ENCODE results near the gene TECTB.

TECTB gene

DNA sequence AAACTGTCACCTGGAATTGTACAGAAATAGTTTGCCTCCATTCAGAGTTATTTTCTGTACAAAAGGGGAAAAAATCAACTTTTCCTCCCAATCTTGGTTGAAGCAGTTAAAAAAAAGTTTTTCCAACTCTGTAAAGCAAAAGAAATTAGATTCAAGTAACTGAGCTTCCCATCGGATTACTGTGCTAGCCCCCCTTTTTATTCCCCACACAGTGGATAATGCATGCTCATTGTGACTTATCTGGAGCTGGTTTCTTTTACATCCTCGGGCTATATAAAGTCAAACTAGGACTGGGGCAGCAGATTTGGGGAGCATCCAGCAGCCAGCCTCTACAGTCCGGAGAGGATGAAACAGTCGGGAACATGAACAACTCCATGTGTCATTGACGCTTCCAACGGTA is at the start of gene TECTB:
Gene TECTB, plus strand, starts transcription at position 301 of the 400 bp plus-strand sequence. CDS start 335 bp downstream, outside the sequence.
- no peak for DNase-seq (ENCODE audit: low spot score)
- TF ChIP-seq, protein P1, sequence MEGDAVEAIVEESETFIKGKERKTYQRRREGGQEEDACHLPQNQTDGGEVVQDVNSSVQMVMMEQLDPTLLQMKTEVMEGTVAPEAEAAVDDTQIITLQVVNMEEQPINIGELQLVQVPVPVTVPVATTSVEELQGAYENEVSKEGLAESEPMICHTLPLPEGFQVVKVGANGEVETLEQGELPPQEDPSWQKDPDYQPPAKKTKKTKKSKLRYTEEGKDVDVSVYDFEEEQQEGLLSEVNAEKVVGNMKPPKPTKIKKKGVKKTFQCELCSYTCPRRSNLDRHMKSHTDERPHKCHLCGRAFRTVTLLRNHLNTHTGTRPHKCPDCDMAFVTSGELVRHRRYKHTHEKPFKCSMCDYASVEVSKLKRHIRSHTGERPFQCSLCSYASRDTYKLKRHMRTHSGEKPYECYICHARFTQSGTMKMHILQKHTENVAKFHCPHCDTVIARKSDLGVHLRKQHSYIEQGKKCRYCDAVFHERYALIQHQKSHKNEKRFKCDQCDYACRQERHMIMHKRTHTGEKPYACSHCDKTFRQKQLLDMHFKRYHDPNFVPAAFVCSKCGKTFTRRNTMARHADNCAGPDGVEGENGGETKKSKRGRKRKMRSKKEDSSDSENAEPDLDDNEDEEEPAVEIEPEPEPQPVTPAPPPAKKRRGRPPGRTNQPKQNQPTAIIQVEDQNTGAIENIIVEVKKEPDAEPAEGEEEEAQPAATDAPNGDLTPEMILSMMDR (IDR thresholded peaks at IDR 0.05; ENCODE audit: extremely low read depth, missing control alignments), result no peak

- DNase-seq (ENCODE audit: low spot score), result no peak
- TF ChIP-seq, protein P1 (IDR thresholded peaks at IDR 0.05; ENCODE audit: extremely low read depth, missing control alignments), result no peak
Measured at GRCh38 chr10:112235141-112235540, 48.1 kb upstream of the TECTB start.

DNA sequence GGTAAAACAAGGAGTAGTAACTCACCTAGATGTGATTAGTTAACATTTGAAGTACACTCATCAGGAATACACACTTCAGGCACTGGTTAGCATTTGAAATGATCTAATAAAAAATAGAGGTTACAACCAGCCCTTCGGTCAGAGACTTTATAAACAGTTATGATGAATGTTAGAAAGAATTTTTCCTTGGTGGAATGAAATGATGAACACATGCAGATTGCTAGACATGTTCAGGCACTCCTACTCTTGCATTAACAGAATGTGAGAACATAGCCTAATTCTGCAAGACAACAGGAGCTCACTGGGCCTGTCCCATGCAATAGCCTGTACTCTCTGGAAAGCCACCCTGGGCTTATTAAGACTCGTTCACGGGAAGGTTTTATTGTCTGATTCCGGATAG is 47.3 kb upstream of the TECTB start:
- TF ChIP-seq, protein P1 (IDR thresholded peaks at IDR 0.05; ENCODE audit: extremely low read depth, missing control alignments), result no peak
- DNase-seq (ENCODE audit: low spot score), result no peak

DNA sequence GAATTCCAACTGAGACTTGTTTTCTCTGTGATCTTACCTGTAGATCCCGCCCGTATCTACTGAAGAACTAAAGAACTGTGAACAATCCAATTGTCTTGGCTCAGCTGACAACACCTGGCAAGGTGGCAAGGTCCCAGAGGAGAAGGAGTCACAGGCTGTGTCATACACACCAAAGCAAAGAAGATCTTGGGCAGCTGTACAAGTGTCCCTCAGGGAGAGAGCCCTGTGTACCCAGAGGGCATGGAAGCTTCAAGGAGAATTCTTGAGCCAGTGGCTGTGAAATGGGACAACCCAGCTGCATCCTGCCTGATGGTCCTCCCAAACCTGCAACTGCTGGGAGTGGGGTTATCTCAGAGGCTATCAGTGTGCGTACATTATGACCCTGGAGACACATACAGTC is 46.7 kb upstream of the TECTB start:
- TF ChIP-seq, protein P1 (IDR thresholded peaks at IDR 0.05; ENCODE audit: extremely low read depth, missing control alignments), result no peak
- no peak for DNase-seq (ENCODE audit: low spot score)

GRCh38 chr10:112239347-112239746 is 43.9 kb upstream of the TECTB start:
- TF ChIP-seq, protein P1 (IDR thresholded peaks at IDR 0.05; ENCODE audit: extremely low read depth, missing control alignments), result no peak
- DNase-seq (ENCODE audit: low spot score), result no peak

DNA sequence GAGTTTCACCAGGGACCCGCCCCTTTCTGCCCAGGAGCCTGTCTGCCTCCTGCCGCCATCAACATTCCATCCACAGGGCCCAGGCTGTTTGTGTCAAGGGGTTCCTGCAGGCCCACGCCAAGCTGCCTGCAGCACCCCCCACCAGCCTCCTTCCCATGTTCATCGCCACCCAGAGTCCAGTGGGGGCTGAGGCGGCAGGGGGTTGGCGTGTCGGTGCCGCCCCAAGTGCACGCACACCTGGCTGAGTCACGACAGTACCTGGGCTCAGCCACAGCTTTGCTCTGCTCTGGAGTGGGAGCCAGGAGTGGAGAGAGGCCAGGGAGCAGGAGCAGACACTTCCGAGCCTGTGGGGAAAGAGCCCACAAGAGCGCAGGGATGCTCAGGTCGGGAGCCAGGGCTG is 42.8 kb upstream of the TECTB start:
- DNase-seq (ENCODE audit: low spot score), result no peak
- TF ChIP-seq, protein P1 (IDR thresholded peaks at IDR 0.05; ENCODE audit: extremely low read depth, missing control alignments), result no peak

- TF ChIP-seq, protein P1 (IDR thresholded peaks at IDR 0.05; ENCODE audit: extremely low read depth, missing control alignments), result no peak
- no peak for DNase-seq (ENCODE audit: low spot score)
Measured at GRCh38 chr10:112241651-112242341, 41.4 kb upstream of the TECTB start.

Measured in GM20000 (cell line).